ENCODE data around the gene IDE.

DNA sequence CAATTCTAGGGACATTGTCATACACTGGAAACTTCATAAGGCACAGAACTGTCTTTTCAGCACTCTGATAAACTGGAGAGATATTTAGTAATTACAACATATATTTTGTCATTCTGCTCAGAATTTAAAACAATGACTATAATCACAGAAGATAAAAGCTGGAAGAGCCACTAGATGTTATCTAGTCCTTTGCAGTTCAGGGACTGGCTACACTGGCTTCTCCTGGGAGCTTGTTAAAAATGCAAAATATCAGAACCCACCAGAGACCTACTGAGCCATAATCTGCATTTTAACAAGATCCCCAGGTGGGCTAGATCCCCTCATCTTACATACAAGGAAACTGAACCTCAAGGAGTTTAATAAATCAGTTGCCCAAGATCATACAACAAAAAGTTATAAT is 32.3 kb downstream of the IDE start:
- TF ChIP-seq, protein P1, sequence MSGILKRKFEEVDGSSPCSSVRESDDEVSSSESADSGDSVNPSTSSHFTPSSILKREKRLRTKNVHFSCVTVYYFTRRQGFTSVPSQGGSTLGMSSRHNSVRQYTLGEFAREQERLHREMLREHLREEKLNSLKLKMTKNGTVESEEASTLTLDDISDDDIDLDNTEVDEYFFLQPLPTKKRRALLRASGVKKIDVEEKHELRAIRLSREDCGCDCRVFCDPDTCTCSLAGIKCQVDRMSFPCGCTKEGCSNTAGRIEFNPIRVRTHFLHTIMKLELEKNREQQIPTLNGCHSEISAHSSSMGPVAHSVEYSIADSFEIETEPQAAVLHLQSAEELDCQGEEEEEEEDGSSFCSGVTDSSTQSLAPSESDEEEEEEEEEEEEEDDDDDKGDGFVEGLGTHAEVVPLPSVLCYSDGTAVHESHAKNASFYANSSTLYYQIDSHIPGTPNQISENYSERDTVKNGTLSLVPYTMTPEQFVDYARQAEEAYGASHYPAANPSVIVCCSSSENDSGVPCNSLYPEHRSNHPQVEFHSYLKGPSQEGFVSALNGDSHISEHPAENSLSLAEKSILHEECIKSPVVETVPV (CRISPR knock-in tag; IDR thresholded peaks at IDR 0.05), result no peak
- TF ChIP-seq PATZ1 (CRISPR knock-in tag; IDR thresholded peaks at IDR 0.05; ENCODE audit: borderline replicate concordance) (no peak), GLIS3 (CRISPR knock-in tag; IDR thresholded peaks at IDR 0.05) (no peak), OSR1 (CRISPR knock-in tag; IDR thresholded peaks at IDR 0.05) (no peak), ZC3H10 (CRISPR knock-in tag; IDR thresholded peaks at IDR 0.05) (no peak), BACH2 (CRISPR knock-in tag; IDR thresholded peaks at IDR 0.05; ENCODE audit: borderline replicate concordance) (no peak), CSDC2 (CRISPR knock-in tag; IDR thresholded peaks at IDR 0.05) (no peak), ZFP30 (CRISPR knock-in tag; IDR thresholded peaks at IDR 0.05) (no peak), ZNF8 (CRISPR knock-in tag; IDR thresholded peaks at IDR 0.05) (no peak)

All from SK-N-SH treated with all-trans-retinoic acid at 6 μM for 48 hours (cell line).